Measurements from ENCODE around the gene CDH12. TPM values are rescaled to one million over a fixed set of nuclear protein-coding genes. Genes with fewer than 3 reads are reported as not detected.
"Not testable (repeated sequence)": the region's sequence is repeated elsewhere in the genome, so short reads cannot be mapped to it uniquely, and the experiment has no call there.

CDH12 gene
- polyA plus RNA-seq, 4 donors = 2.6 TPM; not detected in 3

- no peaks in the 10 kb centered on the region for H3K36me3 ChIP-seq (ENCODE audit: control insufficient read depth in 3 of 3, insufficient read depth in 2 of 3, low read depth in 1 of 3, low read length in 3 of 3)
- H3K27me3 ChIP-seq (ENCODE audit: control insufficient read depth in 3 of 3, insufficient read depth in 3 of 3, low read length in 3 of 3) = no peaks in the 10 kb centered on the region
- H3K4me3 ChIP-seq (ENCODE audit: low read depth in 1 of 3, low read length in 3 of 3) = no peak overlapping the region
- no peaks in the 10 kb centered on the region for H3K4me1 ChIP-seq (ENCODE audit: control insufficient read depth in 3 of 3, insufficient read depth in 2 of 3, low read depth in 1 of 3, low read length in 2 of 3)
- FAIRE-seq (no peak), DNase-seq (no peak)
- 74 to 83% (median 80%) methylated on average over 4 of the region's 4 CpGs for WGBS, 3 donors
- H3K27ac ChIP-seq (ENCODE audit: low read depth in 1 of 3, low read length in 2 of 3) = no peak overlapping the region
- no peaks in the 10 kb centered on the region for H3K9me3 ChIP-seq (ENCODE audit: control insufficient read depth in 2 of 2, insufficient read depth in 1 of 2, low read depth in 1 of 2, low read length in 1 of 2)
Measured at GRCh38 chr5:22352493-22352892, 500.7 kb downstream of the CDH12 start.

GRCh38 chr5:22351178-22351577 lies 502.0 kb downstream of the CDH12 start:
- no peak overlapping the region for H3K27ac ChIP-seq (ENCODE audit: low read depth in 1 of 3, low read length in 2 of 3)
- H3K27me3 ChIP-seq (ENCODE audit: control insufficient read depth in 3 of 3, insufficient read depth in 3 of 3, low read length in 3 of 3) = no peaks in the 10 kb centered on the region
- no peaks in the 10 kb centered on the region for H3K36me3 ChIP-seq (ENCODE audit: control insufficient read depth in 3 of 3, insufficient read depth in 2 of 3, low read depth in 1 of 3, low read length in 3 of 3)
- H3K9me3 ChIP-seq (ENCODE audit: control insufficient read depth in 2 of 2, insufficient read depth in 1 of 2, low read depth in 1 of 2, low read length in 1 of 2) = no peaks in the 10 kb centered on the region
- H3K4me1 ChIP-seq (ENCODE audit: control insufficient read depth in 3 of 3, insufficient read depth in 2 of 3, low read depth in 1 of 3, low read length in 2 of 3) = no peaks in the 10 kb centered on the region
- no peak overlapping the region for H3K4me3 ChIP-seq (ENCODE audit: low read depth in 1 of 3, low read length in 3 of 3)
- 48 to 60% (median 58%) methylated on average over 2 of the region's 2 CpGs for WGBS, 3 donors
- DNase-seq (no peak), FAIRE-seq (no peak)

- H3K36me3 ChIP-seq (ENCODE audit: control insufficient read depth in 3 of 3, insufficient read depth in 2 of 3, low read depth in 1 of 3, low read length in 3 of 3) = no peaks in the 10 kb centered on the region
- FAIRE-seq = no peak
- no peak overlapping the region for H3K27ac ChIP-seq (ENCODE audit: low read depth in 1 of 3, low read length in 2 of 3)
- WGBS, 3 donors = 69 to 78% (median 73%) methylated on average over 6 of the region's 6 CpGs
- no peaks in the 10 kb centered on the region for H3K27me3 ChIP-seq (ENCODE audit: control insufficient read depth in 3 of 3, insufficient read depth in 3 of 3, low read length in 3 of 3)
- no peak for DNase-seq
- H3K9me3 ChIP-seq (ENCODE audit: control insufficient read depth in 2 of 2, insufficient read depth in 1 of 2, low read depth in 1 of 2, low read length in 1 of 2) = no peaks in the 10 kb centered on the region
- no peaks in the 10 kb centered on the region for H3K4me1 ChIP-seq (ENCODE audit: control insufficient read depth in 3 of 3, insufficient read depth in 2 of 3, low read depth in 1 of 3, low read length in 2 of 3)
- H3K4me3 ChIP-seq (ENCODE audit: low read depth in 1 of 3, low read length in 3 of 3) = no peak overlapping the region
Measured at GRCh38 chr5:22348027-22348426, 505.1 kb downstream of the CDH12 start.

- WGBS, 3 donors = 43 to 56% (median 48%) methylated on average over 2 of the region's 2 CpGs
- FAIRE-seq (no peak), DNase-seq (no peak)
- no peak overlapping the region for H3K27ac ChIP-seq (ENCODE audit: low read depth in 1 of 3, low read length in 2 of 3)
- no peaks in the 10 kb centered on the region for H3K27me3 ChIP-seq (ENCODE audit: control insufficient read depth in 3 of 3, insufficient read depth in 3 of 3, low read length in 3 of 3)
- H3K4me3 ChIP-seq (ENCODE audit: low read depth in 1 of 3, low read length in 3 of 3) = no peak overlapping the region
- H3K9me3 ChIP-seq (ENCODE audit: control insufficient read depth in 2 of 2, insufficient read depth in 1 of 2, low read depth in 1 of 2, low read length in 1 of 2) = no peaks in the 10 kb centered on the region
- H3K4me1 ChIP-seq (ENCODE audit: control insufficient read depth in 3 of 3, insufficient read depth in 2 of 3, low read depth in 1 of 3, low read length in 2 of 3) = no peaks in the 10 kb centered on the region
- no peaks in the 10 kb centered on the region for H3K36me3 ChIP-seq (ENCODE audit: control insufficient read depth in 3 of 3, insufficient read depth in 2 of 3, low read depth in 1 of 3, low read length in 3 of 3)
Measured at GRCh38 chr5:22344000-22344399, 509.1 kb downstream of the CDH12 start.

GRCh38 chr5:22341406-22341805 lies 511.7 kb downstream of the CDH12 start:
- DNase-seq (no peak), FAIRE-seq (no peak)
- WGBS, 3 donors = 74 to 88% (median 80%) methylated on average over 2 of the region's 2 CpGs
- Histone ChIP-seq H3K9me3 (ENCODE audit: control insufficient read depth in 2 of 2, insufficient read depth in 1 of 2, low read depth in 1 of 2, low read length in 1 of 2) (peaks cover 0 to 4% of the 10 kb centered on the region in 2 donors), H3K27ac (ENCODE audit: low read depth in 1 of 3, low read length in 2 of 3) (no peak overlapping the region), H3K36me3 (ENCODE audit: control insufficient read depth in 3 of 3, insufficient read depth in 2 of 3, low read depth in 1 of 3, low read length in 3 of 3) (no peaks in the 10 kb centered on the region), H3K4me1 (ENCODE audit: control insufficient read depth in 3 of 3, insufficient read depth in 2 of 3, low read depth in 1 of 3, low read length in 2 of 3) (no peaks in the 10 kb centered on the region), H3K4me3 (ENCODE audit: low read depth in 1 of 3, low read length in 3 of 3) (no peak overlapping the region), H3K27me3 (ENCODE audit: control insufficient read depth in 3 of 3, insufficient read depth in 3 of 3, low read length in 3 of 3) (no peaks in the 10 kb centered on the region)

GRCh38 chr5:22332949-22333348 lies 520.2 kb downstream of the CDH12 start:
- not testable (repeated sequence) for H3K4me3 ChIP-seq (ENCODE audit: low read depth in 1 of 3, low read length in 3 of 3); H3K9me3 ChIP-seq (ENCODE audit: control insufficient read depth in 2 of 2, insufficient read depth in 1 of 2, low read depth in 1 of 2, low read length in 1 of 2); H3K27ac ChIP-seq (ENCODE audit: low read depth in 1 of 3, low read length in 2 of 3); FAIRE-seq; H3K4me1 ChIP-seq (ENCODE audit: control insufficient read depth in 3 of 3, insufficient read depth in 2 of 3, low read depth in 1 of 3, low read length in 2 of 3); H3K36me3 ChIP-seq (ENCODE audit: control insufficient read depth in 3 of 3, insufficient read depth in 2 of 3, low read depth in 1 of 3, low read length in 3 of 3); H3K27me3 ChIP-seq (ENCODE audit: control insufficient read depth in 3 of 3, insufficient read depth in 3 of 3, low read length in 3 of 3); DNase-seq
- WGBS, 3 donors = 76 to 84% (median 84%) methylated on average over 3 of the region's 3 CpGs

- Histone ChIP-seq H3K36me3 (ENCODE audit: control insufficient read depth in 3 of 3, insufficient read depth in 2 of 3, low read depth in 1 of 3, low read length in 3 of 3) (no peaks in the 10 kb centered on the region), H3K27me3 (ENCODE audit: control insufficient read depth in 3 of 3, insufficient read depth in 3 of 3, low read length in 3 of 3) (no peaks in the 10 kb centered on the region), H3K27ac (ENCODE audit: low read depth in 1 of 3, low read length in 2 of 3) (no peak overlapping the region), H3K4me1 (ENCODE audit: control insufficient read depth in 3 of 3, insufficient read depth in 2 of 3, low read depth in 1 of 3, low read length in 2 of 3) (no peaks in the 10 kb centered on the region), H3K9me3 (ENCODE audit: control insufficient read depth in 2 of 2, insufficient read depth in 1 of 2, low read depth in 1 of 2, low read length in 1 of 2) (no peaks in the 10 kb centered on the region), H3K4me3 (ENCODE audit: low read depth in 1 of 3, low read length in 3 of 3) (no peak overlapping the region)
- DNase-seq (no peak), FAIRE-seq (no peak)
- 50 to 69% (median 68%) methylated on average over 1 of the region's 1 CpG for WGBS, 3 donors
Measured at GRCh38 chr5:22329683-22330082, 523.5 kb downstream of the CDH12 start.

GRCh38 chr5:22319798-22320197 lies 533.3 kb downstream of the CDH12 start:
- no peaks in the 10 kb centered on the region for H3K9me3 ChIP-seq (ENCODE audit: control insufficient read depth in 2 of 2, insufficient read depth in 1 of 2, low read depth in 1 of 2, low read length in 1 of 2)
- no peak overlapping the region for H3K27ac ChIP-seq (ENCODE audit: low read depth in 1 of 3, low read length in 2 of 3)
- whole genome bisulfite sequencing, 3 donors = 32 to 36% (median 32%) methylated on average over 1 of the region's 1 CpG
- no peaks in the 10 kb centered on the region for H3K36me3 ChIP-seq (ENCODE audit: control insufficient read depth in 3 of 3, insufficient read depth in 2 of 3, low read depth in 1 of 3, low read length in 3 of 3)
- FAIRE-seq (no peak), DNase-seq (no peak)
- no peak overlapping the region for H3K4me3 ChIP-seq (ENCODE audit: low read depth in 1 of 3, low read length in 3 of 3)
- H3K27me3 ChIP-seq (ENCODE audit: control insufficient read depth in 3 of 3, insufficient read depth in 3 of 3, low read length in 3 of 3) = no peaks in the 10 kb centered on the region
- no peaks in the 10 kb centered on the region for H3K4me1 ChIP-seq (ENCODE audit: control insufficient read depth in 3 of 3, insufficient read depth in 2 of 3, low read depth in 1 of 3, low read length in 2 of 3)

- DNase-seq (no peak), FAIRE-seq (no peak)
- H3K36me3 ChIP-seq (ENCODE audit: control insufficient read depth in 3 of 3, insufficient read depth in 2 of 3, low read depth in 1 of 3, low read length in 3 of 3) = no peaks in the 10 kb centered on the region
- no peak overlapping the region for H3K4me3 ChIP-seq (ENCODE audit: low read depth in 1 of 3, low read length in 3 of 3)
- no peaks in the 10 kb centered on the region for H3K4me1 ChIP-seq (ENCODE audit: control insufficient read depth in 3 of 3, insufficient read depth in 2 of 3, low read depth in 1 of 3, low read length in 2 of 3)
- H3K27ac ChIP-seq (ENCODE audit: low read depth in 1 of 3, low read length in 2 of 3) = no peak overlapping the region
- no peaks in the 10 kb centered on the region for H3K27me3 ChIP-seq (ENCODE audit: control insufficient read depth in 3 of 3, insufficient read depth in 3 of 3, low read length in 3 of 3)
- H3K9me3 ChIP-seq (ENCODE audit: control insufficient read depth in 2 of 2, insufficient read depth in 1 of 2, low read depth in 1 of 2, low read length in 1 of 2) = no peaks in the 10 kb centered on the region
Measured at GRCh38 chr5:22316294-22316693, 536.9 kb downstream of the CDH12 start.

Data from small intestine (tissue), 7 donors.